HG03521 (cell line): ENCODE data around the gene IDH2.

Experiments used
- ATAC-seq: cut with Tn5 transposase; IDR thresholded peaks from one replicate; pipeline ENCODE4 v1.9.1; 2021; ENCODE audit warnings: mild to moderate bottlenecking, moderate library complexity; ENCODE audit not compliant: unreplicated experiment

The IDH2 gene

GRCh38 chr15:90044916-90045371 is 57.3 kb downstream of the IDH2 start:
- no peak for ATAC-seq

DNA sequence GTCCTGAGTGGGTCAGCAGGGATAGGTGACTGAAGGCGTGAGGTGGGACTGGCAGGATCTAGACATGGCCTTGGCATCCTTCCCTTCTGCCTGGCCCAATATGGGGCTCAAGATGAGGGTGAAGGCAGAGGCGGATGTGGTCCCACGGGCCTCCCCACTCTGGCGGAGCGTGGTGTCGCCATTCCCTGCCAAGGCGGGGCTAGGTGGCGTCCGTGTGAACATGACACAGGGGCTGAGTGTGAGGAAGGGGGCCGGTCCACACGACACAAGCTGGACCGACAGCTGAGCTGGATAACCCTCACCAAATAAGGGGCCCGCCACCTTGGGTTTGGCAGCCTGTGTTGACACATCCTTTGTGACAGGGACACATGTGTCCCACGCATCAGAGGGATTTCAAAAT is 58.1 kb downstream of the IDH2 start:
- ATAC-seq, result no peak

- no peak for ATAC-seq
Measured at GRCh38 chr15:90043530-90044010, 58.7 kb downstream of the IDH2 start.

DNA sequence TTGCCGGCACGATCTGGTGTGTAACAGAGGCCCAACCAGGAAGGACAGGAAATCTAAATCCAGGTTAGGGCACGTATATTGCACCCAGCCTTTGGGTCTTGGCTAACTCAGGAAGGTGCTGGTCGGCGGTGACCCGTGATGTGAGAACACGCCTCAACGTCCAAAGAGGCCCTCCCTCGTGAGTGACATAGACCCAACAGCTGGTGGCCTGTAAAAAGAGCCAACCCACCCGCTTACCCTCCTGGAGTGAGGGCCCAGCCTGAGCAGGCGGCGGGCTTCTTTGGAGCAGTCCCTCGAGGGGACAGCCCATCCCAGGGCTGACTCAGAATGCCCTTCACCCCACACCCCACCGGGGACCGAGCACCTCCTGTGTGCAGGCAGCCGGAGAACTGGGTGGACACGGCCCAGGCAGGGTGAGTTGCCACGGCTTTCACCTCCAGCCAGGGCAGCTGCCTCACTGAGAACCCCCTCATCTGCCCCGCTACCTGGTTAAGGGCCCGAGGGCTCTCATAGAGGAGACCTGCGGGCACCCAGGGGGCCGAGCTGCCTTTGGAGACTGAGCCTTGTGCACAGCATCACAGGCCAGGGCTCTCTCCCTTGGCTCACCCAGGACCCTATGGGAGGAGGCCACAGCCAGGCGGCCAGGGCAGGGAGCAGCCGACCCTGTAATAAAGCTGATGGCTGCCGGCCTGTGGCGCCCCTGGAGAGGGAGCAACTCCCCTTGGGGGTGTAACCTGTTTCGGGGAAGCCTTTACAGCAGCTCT is 59.3 kb downstream of the IDH2 start:
- ATAC-seq, result no peak

- ATAC-seq, result no peak
Measured at GRCh38 chr15:90042356-90042755, 59.9 kb downstream of the IDH2 start.

DNA sequence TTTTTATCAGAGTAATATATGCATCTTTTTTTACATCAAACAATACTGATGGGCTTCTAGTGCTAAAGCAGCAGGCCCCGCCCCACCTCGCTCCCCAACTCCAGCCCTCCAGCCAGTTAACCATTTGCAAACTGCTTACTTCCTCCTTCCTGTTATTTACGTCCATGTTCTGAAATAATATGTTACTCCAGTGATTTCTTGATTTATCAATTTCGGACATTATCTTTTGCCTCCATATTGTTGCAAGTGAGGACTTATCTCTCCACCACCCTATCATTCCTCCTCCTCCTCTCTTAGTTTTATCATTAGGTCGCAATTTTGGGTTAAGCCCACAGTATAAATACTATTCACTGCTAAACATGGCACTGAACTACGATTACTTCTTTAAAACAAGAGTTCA is 61.6 kb downstream of the IDH2 start:
- no peak for ATAC-seq

GRCh38 chr15:90039996-90040395 is 62.3 kb downstream of the IDH2 start:
- no peak for ATAC-seq

DNA sequence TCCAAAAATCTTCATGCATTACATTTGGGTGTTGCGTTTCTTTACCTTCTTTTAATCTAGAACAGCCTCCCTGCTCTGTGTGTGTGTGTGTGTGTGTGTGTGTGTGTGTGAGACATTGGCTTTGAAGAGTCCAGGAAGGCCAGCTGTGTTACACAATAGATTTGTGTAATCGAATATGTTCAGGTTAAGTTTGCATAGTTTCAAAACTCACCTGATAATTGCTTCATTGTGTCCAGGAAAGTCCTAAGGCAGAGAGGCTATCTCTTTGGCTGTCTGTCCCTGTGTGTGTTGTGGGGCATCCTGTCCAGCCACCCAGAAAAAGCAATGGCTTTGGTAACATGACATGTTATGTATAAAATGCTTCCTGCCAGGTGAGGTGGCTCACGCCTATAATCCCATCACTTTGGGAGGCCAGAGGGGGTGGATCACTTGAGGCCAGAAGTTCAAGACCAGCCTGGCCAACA is 63.6 kb downstream of the IDH2 start:
- no peak for ATAC-seq

- no peak for ATAC-seq
Measured at GRCh38 chr15:90037961-90038631, 64.2 kb downstream of the IDH2 start.

DNA sequence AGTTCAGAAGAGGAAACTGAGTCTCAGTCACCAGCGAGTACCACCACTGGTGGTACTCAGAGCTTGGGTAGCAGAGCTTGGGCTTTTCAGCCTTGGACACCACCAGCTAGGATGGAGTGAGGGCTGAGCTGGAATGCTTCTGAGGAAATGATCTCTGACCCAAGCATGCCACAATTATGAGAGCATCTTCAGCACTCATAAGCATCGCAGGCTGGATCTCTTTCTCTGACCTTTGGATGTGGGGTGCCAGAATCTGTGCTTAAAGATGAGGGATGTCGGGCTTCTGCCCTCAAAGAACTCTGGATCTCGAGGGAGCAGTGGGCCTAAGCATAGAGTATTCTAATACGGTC is 64.8 kb downstream of the IDH2 start:
- no peak for ATAC-seq

GRCh38 chr15:90036806-90037510 is 65.3 kb downstream of the IDH2 start:
- ATAC-seq, result no peak

- ATAC-seq, result no peak
Measured at GRCh38 chr15:90036343-90036742, 65.9 kb downstream of the IDH2 start.

GRCh38 chr15:90035840-90036230 is 66.4 kb downstream of the IDH2 start:
- no peak for ATAC-seq

DNA sequence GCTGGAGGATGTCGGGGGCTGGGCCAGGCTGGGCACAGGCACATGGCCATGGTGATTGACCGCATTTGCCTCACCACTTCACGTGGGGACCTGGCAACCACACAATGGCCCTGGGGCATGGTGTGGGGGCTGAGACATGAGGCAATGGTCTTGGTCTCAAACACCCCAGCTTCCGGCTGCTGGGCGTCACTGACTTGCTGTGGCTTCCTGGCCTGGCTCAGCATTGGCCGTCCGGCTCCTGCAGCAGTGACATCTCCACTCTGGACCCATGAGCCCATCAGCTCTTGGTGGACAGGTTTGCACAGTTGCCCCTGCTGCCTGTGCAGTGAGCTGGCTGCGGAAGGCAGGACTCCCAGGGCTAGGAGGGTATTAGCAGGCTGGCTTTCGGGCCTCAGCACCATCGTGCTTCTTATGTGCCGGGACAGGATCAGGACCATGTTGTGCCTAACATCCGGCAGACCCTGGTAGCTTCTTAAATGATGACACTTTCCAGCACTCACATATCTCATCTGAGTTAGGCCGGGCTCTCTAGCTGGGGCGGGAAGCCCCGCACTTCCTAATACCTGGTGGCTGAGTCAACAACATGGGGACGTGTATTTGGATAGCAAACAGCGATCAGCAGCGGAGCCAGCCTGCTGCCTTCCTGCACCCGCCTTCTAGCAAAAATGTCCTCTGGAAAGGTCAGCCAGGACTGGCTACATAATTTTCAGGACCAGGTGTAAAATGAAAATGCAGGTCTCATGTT is 67.0 kb downstream of the IDH2 start:
- no peak for ATAC-seq

- ATAC-seq, result no peak
Measured at GRCh38 chr15:90033448-90033847, 68.8 kb downstream of the IDH2 start.
